Testis (tissue), 3 donors: ENCODE measurements around the gene VIM. TPM values are rescaled to one million over a fixed set of nuclear protein-coding genes. Genes with fewer than 3 reads are reported as not detected.

ENCODE experiments used
- DNase-seq: peaks from one replicate; pipeline ENCODE4 v3.0.0-alpha.2; 2019
- H3K27ac ChIP-seq, 2 donors: fragments of 200-600 bp; sonication (generic); one replicate each; pipeline ENCODE4 v1.5.1; 2019
- H3K27me3 ChIP-seq: fragments of 200-600 bp; sonication (generic); one replicate; pipeline ENCODE4 v1.5.1; 2019
- H3K36me3 ChIP-seq: fragments of 200-600 bp; sonication (generic); one replicate; pipeline ENCODE4 v1.5.1; 2017; ENCODE audit warnings: low read depth; ENCODE audit errors: missing control alignments
- H3K4me1 ChIP-seq: fragments of 200-600 bp; sonication (generic); one replicate; pipeline ENCODE4 v1.5.1; 2019
- H3K4me3 ChIP-seq, 2 donors: fragments of 200-600 bp; sonication (generic); one replicate each; pipeline ENCODE4 v1.5.1; 2017 to 2019
- H3K9me3 ChIP-seq: fragments of 200-600 bp; sonication (generic); one replicate; pipeline ENCODE4 v1.5.1; 2017
- CTCF ChIP-seq, 3 experiments: fragments of 450-650 bp in 2 of 3; fragments of 200-600 bp in 1 of 3; sonication (generic) in 1 of 3; IDR thresholded peaks; one replicate each; pipeline ENCODE4 v1.5.1; 2016 to 2019; ENCODE audit warnings: antibody characterized with exemption in 3 of 3, mild to moderate bottlenecking in 2 of 3, moderate library complexity in 1 of 3
- POLR2A ChIP-seq: fragments of 450-650 bp; IDR thresholded peaks from one replicate; pipeline ENCODE4 v1.6.1; 2017; ENCODE audit warnings: antibody characterized with exemption, mild to moderate bottlenecking, moderate library complexity
- WGBS, 2 donors: methylation state at CpG; one replicate each; pipeline ENCODE4 v1.1.5; 2018; 5-methylcytosine and 5-hydroxymethylcytosine counted together
- intact Hi-C: fragments of 100-400 bp; cut with DNase I; formaldehyde crosslinking; loops from one replicate; pipeline ENCODE4 v1.15.1; 2023; ENCODE audit warnings: low total_unique reads
- polyA plus RNA-seq: library from polyadenylated mRNA; stranded (reverse); fragments of 350-450 nt; fragmentation: Illumina TruSeq; extraction: RNeasy Lipid Tissue Mini Kit (QIAGEN cat#74804); gene quantifications from one replicate; pipeline ENCODE4 v1.2.3, GENCODE V29; 2014; ENCODE audit warnings: low read depth, low replicate concordance; ENCODE audit not compliant: insufficient read depth
- total RNA-seq, 2 donors: library from RNA; depleted of rRNA; stranded (reverse); fragments of >200 nt; gene quantifications; one replicate each; pipeline ENCODE4 v1.2.3, GENCODE V29; 2016

Gene VIM
- total and polyA plus RNA-seq, 3 donors from 2014 or later: 758 to 1,483 (median 938) TPM

- Histone ChIP-seq H3K36me3 (no peaks in the 10 kb centered on the region), H3K4me3 (no peak overlapping the region), H3K4me1 (no peaks in the 10 kb centered on the region), H3K27ac (no peak overlapping the region), H3K9me3 (no peaks in the 10 kb centered on the region), H3K27me3 (no peaks in the 10 kb centered on the region)
- intact Hi-C loops: no loop called here
- WGBS, 2 donors: 67 to 69% methylated on average over 10 of the region's 10 CpGs
- no peak for TF ChIP-seq CTCF (IDR thresholded peaks at IDR 0.05)
- no peak for TF ChIP-seq POLR2A
- no peak for DNase-seq
Measured at GRCh38 chr10:17286562-17287550, 58.8 kb downstream of the VIM start.

Other genes with a start within 250 kb of the VIM start
- 10 to 100 TPM; 11.0 to 39.3 TPM for gene CUBN, start 98.4 kb upstream of the VIM start, total RNA-seq
- 19.2 TPM for gene CUBN, start 98.4 kb upstream of the VIM start, polyA plus RNA-seq
- gene TRDMT1, start 26.6 kb upstream of the VIM start, total RNA-seq: 10 to 100 TPM in 1 of 2 donors, 1 to 10 TPM in 1; 9.7 to 12.1 TPM
- 6.9 TPM for gene TRDMT1, start 26.6 kb upstream of the VIM start, polyA plus RNA-seq
- 1 to 10 TPM in 1 of 2 donors, under 1 TPM in 1; 0.87 to 1.6 TPM for gene ST8SIA6, start 226.4 kb downstream of the VIM start, total RNA-seq
- 0.84 TPM for gene ST8SIA6, start 226.4 kb downstream of the VIM start, polyA plus RNA-seq